Activated T-helper 2 cell treated with anti-CD3 and anti-CD28 coated beads, Interferon-gamma antibody, Interleukin-2, Interleukin-4, amounts not matched to agents 10 μg/mL and 5 μg/mL and 100 μg/mL, durations not matched to agents 14 hours and 24 hours and 36 hours (primary cell): Measurements from ENCODE around the gene RRP9. TPM values are rescaled to one million over a fixed set of nuclear protein-coding genes. Genes with fewer than 3 reads are reported as not detected.
A peak's percentile ranks its signal among the peaks of the same experiment; 100 is the strongest.

Source experiments
- DNase-seq: peaks from one replicate; pipeline ENCODE4 v3.0.0; 2021; ENCODE audit warnings: low spot score
- H3K27ac Mint-ChIP-seq: one replicate; pipeline ENCODE4 v1.8.0; 2021; ENCODE audit warnings: mixed read lengths
- H3K27me3 Mint-ChIP-seq: one replicate; pipeline ENCODE4 v1.8.0; 2021; ENCODE audit warnings: low read depth, mixed read lengths
- H3K36me3 Mint-ChIP-seq: one replicate; pipeline ENCODE4 v1.8.0; 2021; ENCODE audit warnings: low read depth, mixed read lengths
- H3K4me1 Mint-ChIP-seq: one replicate; pipeline ENCODE4 v1.8.0; 2021; ENCODE audit warnings: low read depth, mixed read lengths
- H3K4me3 Mint-ChIP-seq: one replicate; pipeline ENCODE4 v1.8.0; 2021; ENCODE audit warnings: low read depth, mild to moderate bottlenecking, moderate library complexity, mixed read lengths
- H3K9me3 Mint-ChIP-seq: one replicate; pipeline ENCODE4 v1.8.0; 2021; ENCODE audit warnings: mixed read lengths
- intact Hi-C: fragments of 100-400 bp; cut with micrococcal nuclease; formaldehyde crosslinking; loops from one replicate; pipeline ENCODE4 v1.15.1; 2023
- total RNA-seq: library from RNA; stranded (reverse); gene quantifications from 2 replicates; pipeline ENCODE4 v1.2.3, GENCODE V29; 2022

Gene RRP9
- total RNA-seq, 1 donor from 2014 or later: 57.5 TPM

DNA sequence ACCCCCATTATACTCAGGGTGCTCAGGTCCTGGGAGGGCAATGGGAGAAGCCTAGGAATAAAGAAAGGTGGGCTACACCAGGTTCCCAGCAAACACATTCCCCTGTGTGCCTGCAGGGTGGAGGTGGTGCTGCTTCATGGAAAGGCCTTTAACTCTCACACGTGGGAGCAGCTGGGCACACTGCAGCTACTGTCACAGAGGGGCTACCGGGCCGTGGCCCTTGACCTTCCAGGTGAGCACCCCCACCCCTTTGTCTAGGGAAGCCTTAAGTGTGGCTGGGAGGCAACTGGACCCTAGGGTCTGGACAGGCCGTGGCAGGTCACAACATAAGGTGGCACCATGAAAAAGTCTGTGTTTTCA, 36.4 kb upstream of the RRP9 start:
- Mint-ChIP-seq H3K9me3 (no peaks in the 10 kb centered on the region), H3K4me1 (peaks cover 34% of the 10 kb centered on the region), H3K36me3 (peaks cover 6% of the 10 kb centered on the region), H3K27ac (peak overlapping the region; percentile 74), H3K27me3 (no peaks in the 10 kb centered on the region), H3K4me3 (no peak overlapping the region)
- DNase-seq: no peak
- intact Hi-C loops: loop anchor here (10.0 kb wide), 1 partner anchor 707 kb away; the partner anchor contains the start of genes GNL3 and PBRM1

DNA sequence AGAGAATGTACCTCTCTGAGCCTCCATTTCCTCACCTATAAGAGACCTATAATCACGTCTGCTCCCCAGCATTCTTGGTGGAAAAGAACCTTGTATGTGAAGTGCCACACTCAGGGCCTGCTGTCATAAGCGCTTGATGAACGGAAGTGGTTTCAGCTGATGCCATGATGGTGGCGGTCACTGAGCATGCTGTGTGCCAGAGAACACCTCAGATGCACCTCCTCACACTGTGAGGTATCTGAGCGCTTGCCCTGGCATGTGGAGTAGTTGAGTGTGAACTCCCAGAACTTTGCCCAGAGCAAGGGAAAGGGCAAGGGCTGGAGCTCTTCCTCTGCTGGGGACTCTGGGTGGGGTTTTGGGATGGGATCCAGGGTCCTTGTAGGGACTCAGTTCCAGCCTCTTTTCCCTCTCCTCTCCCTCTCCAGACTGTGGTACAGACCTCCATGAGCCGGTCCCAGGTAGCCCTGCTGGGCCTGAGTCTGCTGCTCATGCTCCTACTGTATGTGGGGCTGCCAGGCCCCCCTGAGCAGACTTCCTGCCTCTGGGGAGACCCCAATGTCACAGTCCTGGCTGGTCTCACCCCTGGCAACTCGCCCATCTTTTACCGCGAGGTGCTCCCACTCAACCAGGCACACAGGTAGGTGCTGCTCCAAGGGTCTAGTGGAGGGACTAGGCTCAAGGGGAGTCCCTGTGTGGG, 35.9 kb upstream of the RRP9 start:
- H3K36me3 Mint-ChIP-seq: peaks cover 6% of the 10 kb centered on the region
- H3K27ac Mint-ChIP-seq: peak overlapping the region; percentile 74
- no peak for DNase-seq
- intact Hi-C loops: loop anchor here (10.0 kb wide), 1 partner anchor 707 kb away; the partner anchor contains the start of genes GNL3 and PBRM1
- no peaks in the 10 kb centered on the region for H3K27me3 Mint-ChIP-seq
- no peak overlapping the region for H3K4me3 Mint-ChIP-seq
- peaks cover 32% of the 10 kb centered on the region for H3K4me1 Mint-ChIP-seq
- no peaks in the 10 kb centered on the region for H3K9me3 Mint-ChIP-seq

DNA sequence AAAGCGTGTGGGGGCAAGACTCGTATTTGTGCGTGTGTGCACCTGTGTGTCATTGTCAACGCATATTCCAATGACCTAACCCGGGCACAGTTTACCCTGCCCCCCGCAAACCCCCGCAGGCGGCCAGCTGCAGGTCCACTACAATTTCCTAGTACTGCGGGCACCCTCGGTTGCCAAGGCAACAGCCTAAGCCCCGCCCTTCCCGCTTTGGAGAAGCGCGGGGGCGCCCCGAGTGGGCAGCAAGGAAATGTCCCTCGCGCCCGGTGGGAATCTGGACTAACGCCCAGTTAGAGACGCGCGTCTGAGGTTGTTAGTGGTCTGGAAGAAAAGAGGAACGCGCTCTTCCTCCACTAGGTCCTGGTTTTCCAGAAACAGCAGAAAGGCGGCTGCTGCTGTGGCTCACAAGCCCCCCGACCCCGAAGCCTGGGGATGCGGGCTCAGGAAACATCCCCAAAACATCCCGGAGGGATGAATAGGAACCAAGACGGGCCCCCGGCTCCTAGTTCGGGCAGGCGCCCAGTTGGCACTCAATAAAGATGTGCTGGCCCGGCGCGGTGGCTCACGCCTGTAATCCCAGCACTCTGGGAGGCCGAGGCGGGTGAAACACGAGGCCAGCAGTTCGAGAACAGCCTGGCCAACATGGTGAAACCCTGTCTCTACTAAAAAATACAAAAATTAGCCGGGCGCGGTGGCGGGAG, 34.3 kb upstream of the RRP9 start:
- no peak for DNase-seq
- Mint-ChIP-seq H3K27me3 (no peaks in the 10 kb centered on the region), H3K36me3 (peaks cover 5% of the 10 kb centered on the region), H3K27ac (peak overlapping the region; percentile 74), H3K4me1 (peaks cover 24% of the 10 kb centered on the region), H3K9me3 (no peaks in the 10 kb centered on the region), H3K4me3 (peak overlapping the region; percentile 90)
- intact Hi-C loops: loop anchor here (1.0 to 10.0 kb wide), 3 partner anchors 7 to 709 kb away; partner anchors contain the start of genes ACY1, GNL3, PBRM1 and RPL29

DNA sequence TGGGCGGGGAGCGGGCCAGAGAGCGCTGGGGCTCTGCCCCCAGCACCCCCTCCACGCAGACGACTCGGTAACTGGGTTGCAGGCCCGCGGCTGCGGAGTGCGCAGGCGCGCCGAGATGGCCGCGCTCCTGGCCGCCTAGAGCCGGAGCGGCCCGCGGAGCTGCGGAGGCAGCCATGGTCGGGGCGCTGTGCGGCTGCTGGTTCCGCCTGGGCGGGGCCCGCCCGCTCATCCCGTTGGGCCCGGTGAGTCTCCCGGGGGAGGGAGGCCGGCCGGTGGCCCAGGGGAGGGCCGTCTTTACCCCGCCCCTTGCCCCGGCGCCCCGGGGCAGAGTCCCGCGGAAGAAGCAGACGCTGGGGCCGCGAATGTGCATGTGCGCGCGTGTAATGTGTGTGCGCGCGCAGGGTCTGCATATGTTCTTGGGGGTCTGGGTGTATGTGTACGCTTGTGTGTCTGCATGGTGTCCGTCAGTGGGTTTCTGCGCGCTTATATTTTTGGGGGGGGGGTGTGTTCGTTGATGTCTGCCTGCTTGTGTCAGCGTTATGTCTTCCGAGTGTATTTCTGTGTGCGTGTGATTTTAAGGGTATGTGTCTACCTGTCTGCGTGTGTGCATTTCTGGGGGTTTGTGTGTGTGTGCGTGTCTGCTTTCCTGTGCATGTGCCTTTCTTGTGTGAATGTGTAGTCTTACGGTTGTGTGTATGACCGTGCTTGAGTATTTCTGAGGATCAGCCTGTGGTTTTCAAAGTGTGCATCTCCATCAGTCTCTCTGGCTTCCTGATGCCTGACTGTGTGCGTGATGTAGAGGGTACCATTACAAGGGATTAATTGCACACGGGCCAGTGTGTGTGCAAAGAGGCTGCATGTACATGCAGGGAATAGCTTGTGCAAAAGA, 33.5 kb upstream of the RRP9 start, which contains the start of gene ABHD14A:
Gene ABHD14A, plus strand, starts transcription at position 102 of the 889 bp plus-strand sequence. Its CDS starts 72 bp downstream, at position 174.
- intact Hi-C loops: loop anchor here (1.0 to 10.0 kb wide), 4 partner anchors 8 to 710 kb away; partner anchors contain the start of genes ACY1, GNL3, PARP3 and PBRM1
- DNase-seq: peak; percentile 70
- H3K4me3 Mint-ChIP-seq: peak within 1 kb of the TSS; percentile 90
- H3K9me3 Mint-ChIP-seq: no peaks in the 10 kb centered on the region
- peaks cover 24% of the 10 kb centered on the region for H3K4me1 Mint-ChIP-seq
- H3K27ac Mint-ChIP-seq: peak within 1 kb of the TSS; percentile 93
- H3K27me3 Mint-ChIP-seq: no peaks in the 10 kb centered on the region
- H3K36me3 Mint-ChIP-seq: peaks cover 3% of the 10 kb centered on the region

DNA sequence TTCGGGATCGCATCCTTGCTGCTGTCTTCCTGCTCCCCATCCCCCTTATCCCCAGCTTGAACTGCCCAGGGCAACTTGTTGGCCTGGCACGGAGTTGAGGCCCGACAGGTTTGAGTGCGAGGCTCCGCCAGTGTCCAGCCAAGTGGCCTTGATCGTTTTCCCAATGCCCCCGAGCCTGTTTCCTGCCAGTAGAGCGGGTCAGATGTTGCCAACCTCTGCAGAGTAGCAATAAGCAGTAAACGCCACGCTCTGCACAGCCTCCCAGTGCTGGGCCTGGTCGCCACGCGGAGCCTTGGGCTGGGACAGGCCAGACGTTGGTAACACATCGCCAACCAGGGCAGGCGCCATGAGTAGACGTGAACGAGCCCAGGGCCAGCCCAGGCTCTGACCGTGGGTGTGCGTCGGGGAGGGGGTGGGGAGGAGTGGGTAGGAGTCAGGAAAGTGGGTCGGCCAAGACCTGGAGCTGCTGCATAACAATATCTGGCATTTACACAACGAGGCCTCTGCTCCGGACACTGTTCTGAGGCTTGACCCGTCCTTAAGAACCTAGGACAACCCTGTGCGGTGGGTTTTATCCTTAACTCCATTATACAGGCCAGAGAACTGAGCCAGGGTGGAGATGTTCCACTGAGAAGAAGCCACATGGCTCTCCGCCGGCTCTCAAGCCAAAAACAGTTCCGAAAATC, 32.7 kb upstream of the RRP9 start:
- peak overlapping the region; percentile 93 for H3K27ac Mint-ChIP-seq
- peaks cover 3% of the 10 kb centered on the region for H3K36me3 Mint-ChIP-seq
- no peaks in the 10 kb centered on the region for H3K9me3 Mint-ChIP-seq
- H3K27me3 Mint-ChIP-seq: no peaks in the 10 kb centered on the region
- peaks cover 24% of the 10 kb centered on the region for H3K4me1 Mint-ChIP-seq
- H3K4me3 Mint-ChIP-seq: peak overlapping the region; percentile 90
- DNase-seq: no peak
- intact Hi-C loops: loop anchor here (1.0 to 10.0 kb wide), 3 partner anchors 20 to 710 kb away; partner anchors contain the start of genes GNL3, PARP3, PBRM1 and RPL29

DNA sequence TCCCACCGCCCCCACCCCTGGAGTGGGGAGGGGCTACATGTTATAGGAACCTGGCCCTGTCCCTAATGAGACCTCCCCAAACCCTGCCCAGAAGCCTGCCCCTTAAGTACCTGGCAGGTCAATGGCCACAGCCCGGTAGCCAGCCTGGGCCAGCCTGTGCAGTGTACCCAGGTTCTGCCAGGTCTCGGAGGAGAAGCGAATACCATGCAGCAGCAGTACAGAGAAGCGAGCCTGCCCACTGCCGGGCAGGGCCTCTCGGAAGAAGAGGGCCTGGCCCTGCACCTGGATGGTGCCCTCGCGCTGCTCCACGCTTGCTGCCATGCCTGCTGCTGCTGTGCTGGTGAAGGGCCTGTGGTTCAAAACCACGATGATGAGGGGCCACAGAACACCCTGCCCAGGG, 29.6 kb upstream of the RRP9 start:
- H3K27ac Mint-ChIP-seq: no peak overlapping the region
- H3K4me3 Mint-ChIP-seq: peak overlapping the region; percentile 33

DNA sequence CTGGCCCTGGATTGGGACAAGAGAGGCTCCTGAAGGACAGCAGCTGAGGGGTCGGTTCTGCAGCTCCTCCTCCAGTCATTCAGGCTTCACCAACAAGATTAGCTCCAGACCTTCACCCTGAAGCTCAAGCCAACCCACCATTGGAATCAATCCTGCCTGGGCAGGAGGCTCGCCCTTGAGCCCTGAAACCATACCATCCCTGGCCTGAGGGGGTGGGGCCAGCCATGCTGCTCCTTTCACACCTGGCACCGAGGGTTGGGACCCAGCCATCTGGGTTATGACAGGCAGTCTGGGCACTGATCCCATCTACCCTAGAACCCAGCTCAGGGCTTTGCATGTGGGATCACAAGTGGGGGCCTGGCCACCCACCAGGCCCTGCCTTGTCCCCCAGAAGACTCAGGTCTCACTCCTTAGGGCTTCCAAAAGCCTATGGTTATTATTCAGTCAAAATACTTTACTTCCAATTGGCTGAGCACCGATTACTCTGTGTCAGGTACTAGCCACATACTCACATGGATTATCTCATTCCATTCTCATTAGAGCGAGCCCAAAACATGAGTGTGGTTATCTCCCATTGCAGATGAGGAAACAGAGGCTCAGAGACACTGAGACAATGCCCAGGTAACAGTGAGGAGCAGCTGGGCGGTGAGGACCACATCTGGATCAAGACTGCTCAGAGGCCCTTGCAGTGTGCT, 29.0 kb upstream of the RRP9 start:
- H3K27ac Mint-ChIP-seq: no peak overlapping the region
- H3K9me3 Mint-ChIP-seq: no peaks in the 10 kb centered on the region
- peaks cover 6% of the 10 kb centered on the region for H3K36me3 Mint-ChIP-seq
- intact Hi-C loops: loop anchor here (10.0 kb wide), 1 partner anchor 714 kb away; the partner anchor contains the start of genes GNL3 and PBRM1
- H3K4me3 Mint-ChIP-seq: no peak overlapping the region
- no peaks in the 10 kb centered on the region for H3K27me3 Mint-ChIP-seq
- H3K4me1 Mint-ChIP-seq: peaks cover 18% of the 10 kb centered on the region
- DNase-seq: no peak

More for the DNA sequence above, 29.6 kb upstream of the RRP9 start:
- no peak for DNase-seq
- peaks cover 6% of the 10 kb centered on the region for H3K36me3 Mint-ChIP-seq
- H3K4me1 Mint-ChIP-seq: peaks cover 18% of the 10 kb centered on the region
- no peaks in the 10 kb centered on the region for H3K27me3 Mint-ChIP-seq
- intact Hi-C loops: loop anchor here (10.0 kb wide), 1 partner anchor 713 kb away; the partner anchor contains the start of genes GNL3 and PBRM1
- no peaks in the 10 kb centered on the region for H3K9me3 Mint-ChIP-seq

DNA sequence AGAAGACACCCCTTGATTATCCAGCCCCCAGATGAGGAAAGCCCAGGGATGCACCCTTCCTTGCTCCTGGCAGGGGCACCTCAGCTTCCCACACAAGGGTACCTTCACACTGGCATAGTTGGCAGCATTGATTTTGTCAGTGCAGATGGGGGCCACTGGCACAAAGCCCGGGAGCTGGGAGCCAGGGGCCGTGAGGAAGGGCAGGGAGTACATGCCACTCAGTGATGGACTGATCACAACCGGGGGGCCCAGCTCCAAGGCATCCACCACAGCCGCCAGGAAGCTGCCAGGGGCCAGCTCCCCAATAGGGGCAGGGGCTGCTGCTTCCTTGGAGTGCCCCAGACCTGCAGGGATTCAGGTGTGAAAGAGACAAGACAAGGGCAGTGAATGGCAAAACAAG, 28.1 kb upstream of the RRP9 start:
- Mint-ChIP-seq H3K27ac (no peak overlapping the region), H3K27me3 (no peaks in the 10 kb centered on the region)

DNA sequence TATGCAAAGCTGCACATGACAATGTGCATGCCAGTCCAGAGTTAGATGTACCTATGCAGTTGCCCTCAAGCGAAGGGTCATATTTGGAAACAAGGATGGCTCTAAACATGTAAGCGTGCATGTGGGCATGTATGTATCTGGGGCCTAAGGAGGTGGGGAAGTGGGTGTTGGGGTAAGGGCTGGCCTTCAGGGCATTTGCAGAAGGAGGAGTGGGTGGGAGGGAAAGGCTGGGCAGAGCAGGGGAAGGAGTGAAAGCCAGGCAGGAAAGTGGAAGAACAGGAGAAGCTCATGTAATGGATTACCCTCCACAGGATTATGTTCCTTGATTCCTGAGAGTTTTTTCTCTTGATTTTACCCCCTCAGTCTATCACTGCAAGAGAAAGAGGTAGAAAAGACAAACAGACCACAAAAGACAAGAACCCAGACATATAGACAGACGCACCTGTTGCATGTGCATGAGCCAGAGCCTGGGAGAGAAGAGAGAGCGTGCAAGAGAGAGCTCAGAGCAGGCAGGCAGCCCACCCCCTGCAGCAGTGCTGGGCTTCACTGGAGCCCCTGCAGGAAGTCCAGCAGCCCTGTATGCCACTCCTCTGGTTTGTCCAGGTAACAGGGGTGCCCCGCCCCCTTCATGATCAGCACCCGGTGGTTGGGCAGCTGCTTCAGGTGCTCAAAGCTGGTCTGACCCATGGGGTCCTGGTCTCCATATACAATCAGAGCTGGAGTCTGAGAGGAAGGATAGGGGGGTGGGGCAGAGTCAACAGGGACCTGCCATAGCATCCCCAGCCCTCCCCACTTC, 27.4 kb upstream of the RRP9 start:
- H3K27ac Mint-ChIP-seq: no peak overlapping the region
- H3K4me1 Mint-ChIP-seq: peaks cover 6% of the 10 kb centered on the region
- no peaks in the 10 kb centered on the region for H3K9me3 Mint-ChIP-seq
- H3K4me3 Mint-ChIP-seq: peak overlapping the region; percentile 67
- H3K27me3 Mint-ChIP-seq: no peaks in the 10 kb centered on the region
- intact Hi-C loops: no loop called here
- no peak for DNase-seq
- peaks cover 6% of the 10 kb centered on the region for H3K36me3 Mint-ChIP-seq

More for the DNA sequence above, 28.1 kb upstream of the RRP9 start:
- intact Hi-C loops: loop anchor here (10.0 kb wide), 1 partner anchor 715 kb away; the partner anchor contains the start of genes GNL3 and PBRM1
- Mint-ChIP-seq H3K4me1 (peaks cover 12% of the 10 kb centered on the region), H3K9me3 (no peaks in the 10 kb centered on the region), H3K4me3 (no peak overlapping the region), H3K36me3 (peaks cover 6% of the 10 kb centered on the region)
- DNase-seq: no peak

DNA sequence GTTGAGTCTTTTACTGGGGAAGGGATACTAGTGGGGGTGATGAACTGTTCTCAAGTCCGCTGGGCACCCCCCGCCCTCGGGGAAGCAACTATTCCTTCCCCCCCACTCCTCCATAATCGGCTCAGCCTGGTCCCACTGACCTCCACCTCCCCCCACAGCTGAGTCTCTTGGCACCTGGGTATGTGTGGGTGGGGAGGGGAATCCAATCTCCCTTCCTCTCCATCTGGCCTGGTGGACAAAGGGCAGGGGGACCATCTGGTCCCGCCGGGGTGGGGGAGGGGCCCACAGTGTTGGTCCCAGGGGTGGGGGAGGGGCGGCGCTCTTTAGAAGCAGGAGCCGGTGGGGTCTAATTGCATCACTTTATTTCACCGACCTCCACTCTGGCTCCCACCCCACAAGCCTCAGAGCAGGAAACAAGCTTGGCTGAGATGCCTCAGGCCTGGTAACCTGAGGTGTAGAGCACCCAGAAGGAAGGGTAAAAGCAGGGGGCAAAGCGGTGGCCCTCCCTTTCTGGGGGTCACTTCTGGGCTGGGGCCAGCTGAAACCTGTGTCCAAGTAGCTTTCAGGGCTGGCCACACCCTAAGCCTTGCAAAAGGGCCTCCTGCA, 26.6 kb upstream of the RRP9 start:
- DNase-seq: no peak
- Mint-ChIP-seq H3K36me3 (peaks cover 6% of the 10 kb centered on the region), H3K4me3 (peak overlapping the region; percentile 85), H3K27ac (peak overlapping the region; percentile 49), H3K9me3 (no peaks in the 10 kb centered on the region), H3K4me1 (peaks cover 5% of the 10 kb centered on the region), H3K27me3 (no peaks in the 10 kb centered on the region)
- intact Hi-C loops: no loop called here
